Mammary microvascular endothelial cell (primary cell): ENCODE data around the gene OR5AL1. TPM values are rescaled to one million over a fixed set of nuclear protein-coding genes. Genes with fewer than 3 reads are reported as not detected.

Experiments used
- total RNA-seq: library from RNA; depleted of rRNA; stranded (reverse); fragments of >200 nt; gene quantifications from 2 replicates; pipeline ENCODE4 v1.2.3, GENCODE V29; 2015

The OR5AL1 gene
- not detected in 2 replicates for total RNA-seq

DNA sequence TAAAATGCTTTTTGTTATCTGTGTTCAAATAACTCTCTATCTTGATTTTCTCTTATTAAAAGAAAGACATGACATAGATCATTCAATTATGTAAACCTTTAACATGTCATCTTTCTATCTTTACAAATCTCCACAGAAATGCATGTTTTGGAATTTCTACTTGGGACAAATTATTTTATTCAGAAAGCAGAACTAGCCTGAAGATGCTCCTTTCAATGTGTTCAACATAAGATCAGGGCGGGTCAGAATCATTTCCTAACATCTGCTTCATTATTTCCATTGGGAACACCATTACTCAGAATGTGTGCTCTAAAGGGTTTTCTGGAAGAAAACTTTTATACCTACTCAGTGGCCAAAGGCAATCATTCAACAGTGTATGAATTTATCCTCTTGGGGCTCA lies at the start of gene OR5AL1:
TSS of gene OR5AL1 (plus strand) at position 301 of the 400 bp plus-strand sequence.

DNA sequence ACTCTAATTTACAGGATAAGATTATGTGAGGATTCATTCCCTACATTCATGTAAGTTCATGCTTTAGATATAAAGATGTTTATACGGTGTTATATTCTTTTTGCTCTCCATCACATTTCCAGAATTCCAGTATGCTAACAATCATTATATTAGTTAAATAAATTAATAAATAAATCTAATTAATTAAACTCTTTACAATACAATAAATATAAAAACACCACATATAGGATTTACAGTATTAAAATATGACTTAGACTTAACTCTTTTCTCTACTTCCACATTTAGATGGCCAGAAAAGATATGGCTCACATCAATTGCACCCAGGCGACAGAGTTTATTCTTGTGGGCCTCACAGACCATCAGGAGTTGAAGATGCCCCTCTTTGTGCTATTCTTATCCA lies 37.2 kb upstream of the OR5AL1 start, which contains the start of gene OR8U1:
TSS of gene OR8U1 (plus strand) at position 301 of the 400 bp plus-strand sequence. CDS start at position 301, 0 bp downstream.

Other genes with a start within 250 kb of the OR5AL1 start
- not detected in 2 replicates for gene OR5J2, start 236.1 kb upstream of the OR5AL1 start, total RNA-seq
- not detected in 2 replicates for gene OR5T2, start 178.4 kb upstream of the OR5AL1 start, total RNA-seq
- not detected in 2 replicates for gene OR5T3, start 160.4 kb upstream of the OR5AL1 start, total RNA-seq
- not detected in 2 replicates for gene OR5T1, start 138.5 kb upstream of the OR5AL1 start, total RNA-seq
- not detected in 2 replicates for gene OR8H1, start 120.4 kb upstream of the OR5AL1 start, total RNA-seq
- gene OR8K3, start 97.6 kb upstream of the OR5AL1 start, total RNA-seq, result not detected in 2 replicates
- not detected in 2 replicates for gene OR8K1, start 66.7 kb upstream of the OR5AL1 start, total RNA-seq
- gene OR8J1, start 58.4 kb upstream of the OR5AL1 start, total RNA-seq, result not detected in 2 replicates
- gene OR8U1, start 37.1 kb upstream of the OR5AL1 start, total RNA-seq, result not detected in 2 replicates
- gene OR5M3, start 60.7 kb downstream of the OR5AL1 start, total RNA-seq, result not detected in 2 replicates
- not detected in 2 replicates for gene OR5M8, start 78.7 kb downstream of the OR5AL1 start, total RNA-seq
- not detected in 2 replicates for gene OR5M11, start 130.6 kb downstream of the OR5AL1 start, total RNA-seq
- not detected in 2 replicates for gene OR5M10, start 165.0 kb downstream of the OR5AL1 start, total RNA-seq
- not detected in 2 replicates for gene OR5M1, start 202.2 kb downstream of the OR5AL1 start, total RNA-seq
- not detected in 2 replicates for gene OR5AP2, start 229.7 kb downstream of the OR5AL1 start, total RNA-seq